ENCODE data around the gene ARL13B. TPM values are rescaled to one million over a fixed set of nuclear protein-coding genes. Genes with fewer than 3 reads are reported as not detected.

Gene ARL13B
- total and polyA plus RNA-seq, 2 donors (not counting 3 experiments of a cell fraction or from before 2014, with no cell fraction given) = 3.8 to 8.6 TPM

DNA sequence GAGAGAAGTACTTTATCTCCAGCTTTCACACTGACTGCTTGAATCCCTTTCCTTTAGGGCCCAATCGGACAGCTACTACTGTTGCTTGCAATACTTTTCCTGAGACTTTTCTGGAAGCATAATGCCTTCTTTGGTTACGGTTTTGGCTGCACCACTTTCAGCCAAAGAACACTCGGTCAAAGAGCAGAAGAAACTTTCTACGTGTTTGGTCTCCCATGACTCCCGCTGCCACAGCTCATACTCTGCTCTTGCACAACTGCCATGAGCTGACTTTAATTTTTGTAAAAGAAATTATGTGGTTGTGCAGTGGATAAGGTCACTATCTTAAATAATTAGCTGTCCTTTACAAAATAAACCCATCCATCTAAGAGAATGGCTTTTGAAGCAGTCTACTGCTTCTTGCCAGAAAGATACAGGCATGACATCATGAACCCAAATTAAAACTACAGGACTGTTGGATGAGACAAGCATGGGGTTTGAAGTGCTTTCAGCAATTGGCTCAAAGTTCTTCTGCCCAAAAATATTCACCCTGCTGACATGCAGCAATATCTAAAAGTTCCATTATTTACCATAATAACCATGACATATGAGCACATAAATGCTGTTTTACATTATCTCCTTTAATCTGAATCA, 48.2 kb upstream of the ARL13B start:
- POLR2A ChIA-PET = no interaction called here

More for the DNA sequence above, 48.2 kb upstream of the ARL13B start:
- H3K9me3 ChIP-seq (replicated peaks; ENCODE audit: control insufficient read depth, insufficient read depth, low read length) = no peaks in the 10 kb centered on the region
- no peaks in the 10 kb centered on the region for H3K9me1 ChIP-seq (replicated peaks; ENCODE audit: control insufficient read depth, extremely low read depth, insufficient read depth, low read length)
- no TSS peak for BruUV-seq (replicated peaks)
- H4K20me1 ChIP-seq (replicated peaks; ENCODE audit: control insufficient read depth, extremely low read depth, insufficient read depth, low read length) = no peaks in the 10 kb centered on the region
- CTCF ChIA-PET = no interaction called here
- dilution Hi-C loops (cut with MboI; ENCODE audit: extremely low pct_ligation_motif_present, low sequenced_read_pairs) = no loop called here
- intact Hi-C loops (cut with micrococcal nuclease) = no loop called here
- TF ChIP-seq FOS (IDR thresholded peaks at IDR 0.05; ENCODE audit: borderline replicate concordance, insufficient read depth, low read length) (no peak), EZH2 (IDR thresholded peaks at IDR 0.05; ENCODE audit: borderline replicate concordance, low read depth, low read length, severe bottlenecking) (no peak), MYC (IDR thresholded peaks at IDR 0.05; ENCODE audit: low read depth, low read length) (no peak), POLR2A (IDR thresholded peaks at IDR 0.05; ENCODE audit: low read depth, low read length) (no peak), POLR2AphosphoS5 (IDR thresholded peaks at IDR 0.05; ENCODE audit: insufficient read depth, low read depth, low read length) (no peak), GATA2 (IDR thresholded peaks at IDR 0.05; ENCODE audit: insufficient read depth, insufficient read length, low read depth, low read length) (no peak), JUN (IDR thresholded peaks at IDR 0.05; ENCODE audit: borderline replicate concordance, insufficient read depth, insufficient read length, low read depth) (no peak)
- TF ChIP-seq, protein P1, sequence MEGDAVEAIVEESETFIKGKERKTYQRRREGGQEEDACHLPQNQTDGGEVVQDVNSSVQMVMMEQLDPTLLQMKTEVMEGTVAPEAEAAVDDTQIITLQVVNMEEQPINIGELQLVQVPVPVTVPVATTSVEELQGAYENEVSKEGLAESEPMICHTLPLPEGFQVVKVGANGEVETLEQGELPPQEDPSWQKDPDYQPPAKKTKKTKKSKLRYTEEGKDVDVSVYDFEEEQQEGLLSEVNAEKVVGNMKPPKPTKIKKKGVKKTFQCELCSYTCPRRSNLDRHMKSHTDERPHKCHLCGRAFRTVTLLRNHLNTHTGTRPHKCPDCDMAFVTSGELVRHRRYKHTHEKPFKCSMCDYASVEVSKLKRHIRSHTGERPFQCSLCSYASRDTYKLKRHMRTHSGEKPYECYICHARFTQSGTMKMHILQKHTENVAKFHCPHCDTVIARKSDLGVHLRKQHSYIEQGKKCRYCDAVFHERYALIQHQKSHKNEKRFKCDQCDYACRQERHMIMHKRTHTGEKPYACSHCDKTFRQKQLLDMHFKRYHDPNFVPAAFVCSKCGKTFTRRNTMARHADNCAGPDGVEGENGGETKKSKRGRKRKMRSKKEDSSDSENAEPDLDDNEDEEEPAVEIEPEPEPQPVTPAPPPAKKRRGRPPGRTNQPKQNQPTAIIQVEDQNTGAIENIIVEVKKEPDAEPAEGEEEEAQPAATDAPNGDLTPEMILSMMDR (IDR thresholded peaks at IDR 0.05; ENCODE audit: extremely low read depth in 1 of 2, insufficient read depth in 1 of 2, low read depth in 1 of 2, low read length in 2 of 2) = no peak
- TF ChIP-seq, protein P2, sequence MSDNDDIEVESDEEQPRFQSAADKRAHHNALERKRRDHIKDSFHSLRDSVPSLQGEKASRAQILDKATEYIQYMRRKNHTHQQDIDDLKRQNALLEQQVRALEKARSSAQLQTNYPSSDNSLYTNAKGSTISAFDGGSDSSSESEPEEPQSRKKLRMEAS (IDR thresholded peaks at IDR 0.05; ENCODE audit: insufficient read depth, insufficient read length) = no peak
- no peaks in the 10 kb centered on the region for H3K36me3 ChIP-seq (ENCODE audit: control insufficient read depth in 2 of 2, extremely low read depth in 1 of 2, insufficient read depth in 2 of 2, low read length in 2 of 2)
- H2AFZ ChIP-seq (ENCODE audit: low read depth, low read length) = no peak overlapping the region
- DNase-seq (ENCODE audit: low read depth, low spot score) = no peak
- H3K27ac ChIP-seq (ENCODE audit: insufficient read depth, low read depth, low read length) = no peak overlapping the region
- no peaks in the 10 kb centered on the region for H3K79me2 ChIP-seq (ENCODE audit: control insufficient read depth, insufficient read depth, low read length)
- H3K9ac ChIP-seq (replicated peaks; ENCODE audit: extremely low read depth, insufficient read depth, low read length) = no peak overlapping the region
- no peak overlapping the region for H3K4me3 ChIP-seq (replicated peaks in 1 of 3; ENCODE audit: insufficient read depth in 1 of 3, low read depth in 1 of 3, low read length in 3 of 3)
- H3K4me2 ChIP-seq (ENCODE audit: insufficient read depth, low read length) = no peak overlapping the region
- FAIRE-seq = no peak
- H3K4me1 ChIP-seq (ENCODE audit: control insufficient read depth, extremely low read depth, insufficient read depth, low read length) = no peaks in the 10 kb centered on the region
- H3K27me3 ChIP-seq (ENCODE audit: control insufficient read depth in 2 of 2, insufficient read depth in 2 of 2, low read length in 2 of 2) = no peaks in the 10 kb centered on the region
